Activated CD4-positive, CD25-positive, alpha-beta regulatory T cell (primary cell): ENCODE results near the gene CD44.

Experiments
- DNase-seq, 4 experiments: peaks; one replicate each; lab custom pipeline; 2025; lab: John Stamatoyannopoulos, UW

CD44 gene

GRCh38 chr11:35237860-35238715 is 99.1 kb downstream of the CD44 start:
- DNase-seq, result peak in 1 of 4 experiments; percentile 12

DNA sequence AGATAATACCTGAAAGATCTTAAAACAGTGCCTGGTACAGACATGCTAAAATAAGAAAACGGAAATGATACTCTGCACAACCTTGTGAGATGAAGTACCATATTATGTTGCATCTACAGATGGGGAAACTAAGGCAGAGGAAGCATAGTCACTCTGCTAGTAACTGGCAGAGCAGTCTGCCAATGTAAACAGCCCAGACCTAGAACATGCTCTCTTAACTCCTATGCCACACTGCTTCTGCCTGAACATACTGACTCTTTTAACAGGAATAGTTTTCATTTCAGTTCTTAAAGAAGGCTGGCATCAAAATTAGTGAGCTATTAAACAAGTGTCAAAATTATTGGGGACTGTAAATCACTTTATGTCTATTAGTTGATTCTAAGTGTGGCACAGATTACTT is 99.9 kb downstream of the CD44 start:
- no peak for DNase-seq

GRCh38 chr11:35239471-35240075 is 100.6 kb downstream of the CD44 start:
- DNase-seq, result no peak

GRCh38 chr11:35241083-35241482 is 102.1 kb downstream of the CD44 start:
- no peak for DNase-seq

DNA sequence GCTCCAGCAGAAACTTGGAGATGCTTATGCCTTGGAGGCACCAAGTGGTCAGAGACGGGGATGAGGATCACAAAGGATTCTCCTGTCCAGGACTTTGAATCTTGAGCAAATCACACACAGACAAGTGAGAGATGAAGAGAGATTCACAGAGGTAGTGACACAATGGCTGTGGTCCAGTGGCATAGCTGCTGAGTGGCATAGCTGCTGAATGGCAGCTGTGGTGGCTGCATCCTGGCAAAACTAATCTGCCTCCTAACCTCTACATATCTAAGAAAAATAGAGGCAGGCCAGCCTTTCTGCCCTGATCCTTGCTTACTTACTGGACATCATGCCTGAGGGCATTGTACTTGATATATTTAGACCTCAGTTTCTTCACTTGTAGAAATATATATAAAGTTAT is 102.6 kb downstream of the CD44 start:
- DNase-seq, result no peak

GRCh38 chr11:35242412-35243242 is 103.7 kb downstream of the CD44 start:
- no peak for DNase-seq

- DNase-seq, result no peak
Observed at GRCh38 chr11:35243774-35244173, 104.8 kb downstream of the CD44 start.

DNA sequence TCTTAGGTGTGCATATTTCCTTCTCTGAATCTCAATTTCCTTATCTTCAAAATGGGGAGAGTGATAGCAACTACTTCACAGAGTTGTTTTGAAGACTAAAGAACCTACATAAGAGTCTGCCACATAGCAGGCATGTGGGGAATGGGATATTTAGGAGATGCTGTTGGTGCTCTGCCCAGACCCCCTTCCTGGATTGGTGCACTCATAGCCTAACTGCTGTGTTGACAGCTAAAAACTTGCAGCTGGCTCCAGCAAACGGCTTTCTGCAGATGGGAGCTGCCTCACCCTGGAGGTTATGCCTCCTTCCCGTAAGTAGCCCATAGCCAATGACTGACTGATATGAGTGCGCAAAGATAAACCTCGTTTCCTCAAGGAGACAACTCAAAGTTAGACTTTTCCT is 106.1 kb downstream of the CD44 start:
- no peak for DNase-seq

GRCh38 chr11:35245786-35246185 is 106.8 kb downstream of the CD44 start:
- DNase-seq, result no peak

- no peak for DNase-seq
Observed at GRCh38 chr11:35246745-35247144, 107.8 kb downstream of the CD44 start.

DNA sequence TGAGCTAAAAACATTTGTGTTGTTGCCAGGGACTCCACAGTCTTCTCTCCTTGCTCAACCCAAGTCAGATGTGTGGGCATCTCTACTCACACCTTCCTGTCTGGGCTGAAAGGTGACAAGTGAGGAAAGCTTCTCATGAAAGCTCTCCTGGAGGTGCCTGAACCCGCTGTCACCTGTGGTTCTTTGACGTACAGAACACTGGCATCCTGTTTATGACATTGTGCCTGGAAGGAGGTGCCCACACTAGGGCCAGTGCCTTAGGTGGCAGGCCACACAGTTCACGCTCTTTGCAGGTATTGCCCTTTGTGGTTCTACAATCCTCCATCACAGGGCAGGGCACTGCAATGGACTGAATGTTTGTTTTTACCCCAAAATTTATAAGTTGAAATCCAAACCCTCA is 108.5 kb downstream of the CD44 start:
- peak in 2 of 4 experiments; percentile 14 to 24 for DNase-seq

GRCh38 chr11:35247863-35248262 is 108.9 kb downstream of the CD44 start:
- DNase-seq, result no peak

DNA sequence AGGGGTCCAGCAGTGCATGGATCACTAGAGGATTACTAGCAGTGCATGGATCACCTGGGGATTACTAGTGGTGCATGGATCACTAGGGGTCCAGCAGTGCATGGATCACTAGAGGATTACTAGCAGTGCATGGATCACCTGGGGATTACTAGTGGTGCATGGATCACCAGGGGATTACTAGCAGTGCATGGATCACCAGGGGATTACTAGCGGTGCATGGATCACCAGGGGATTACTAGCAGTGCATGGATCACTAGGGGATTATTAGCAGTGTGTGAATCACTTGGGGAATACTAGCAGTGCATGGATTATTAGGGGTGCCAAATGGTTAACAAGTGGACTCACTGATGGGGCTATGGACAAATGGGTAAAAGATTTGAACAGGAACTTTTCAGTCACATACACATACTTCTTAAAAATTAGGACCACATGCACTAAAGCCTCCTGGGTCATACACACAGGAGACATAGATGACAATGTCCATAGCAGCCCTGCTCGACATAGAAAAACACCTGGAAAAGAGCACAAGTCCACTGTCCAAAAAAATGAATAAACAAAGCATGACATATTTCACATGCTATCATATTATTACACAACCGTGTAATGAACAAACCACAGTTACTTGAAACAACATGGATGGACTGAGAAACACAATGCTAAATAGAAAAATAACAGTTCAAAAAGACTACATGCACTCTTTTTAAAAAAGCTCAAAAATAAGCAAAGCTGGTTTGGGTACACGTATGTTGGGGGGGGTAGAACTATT is 109.8 kb downstream of the CD44 start:
- no peak for DNase-seq

- DNase-seq, result no peak
Observed at GRCh38 chr11:35250192-35250591, 111.2 kb downstream of the CD44 start.

GRCh38 chr11:35250621-35251020 is 111.7 kb downstream of the CD44 start:
- DNase-seq, result no peak

- no peak for DNase-seq
Observed at GRCh38 chr11:35253237-35253636, 114.3 kb downstream of the CD44 start.

DNA sequence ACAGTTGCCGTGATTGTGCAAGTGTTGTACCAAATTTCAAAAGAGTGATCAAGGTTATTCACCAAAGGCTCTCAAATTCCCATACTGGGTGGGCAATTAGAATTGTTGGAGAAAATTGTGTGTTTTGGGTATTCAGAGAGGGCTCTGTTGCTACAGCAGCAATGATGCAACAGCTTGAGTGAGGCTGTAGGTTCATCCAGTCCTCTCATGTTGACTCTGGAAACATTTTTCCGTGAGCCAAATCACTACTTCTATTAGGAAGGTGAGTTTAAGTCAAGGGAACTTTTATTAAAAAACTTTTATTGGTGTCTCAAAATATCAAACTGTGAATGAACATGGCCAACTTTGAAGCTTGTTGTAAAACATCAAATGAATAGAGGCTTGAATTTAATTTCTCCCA is 116.5 kb downstream of the CD44 start:
- DNase-seq, result no peak

DNA sequence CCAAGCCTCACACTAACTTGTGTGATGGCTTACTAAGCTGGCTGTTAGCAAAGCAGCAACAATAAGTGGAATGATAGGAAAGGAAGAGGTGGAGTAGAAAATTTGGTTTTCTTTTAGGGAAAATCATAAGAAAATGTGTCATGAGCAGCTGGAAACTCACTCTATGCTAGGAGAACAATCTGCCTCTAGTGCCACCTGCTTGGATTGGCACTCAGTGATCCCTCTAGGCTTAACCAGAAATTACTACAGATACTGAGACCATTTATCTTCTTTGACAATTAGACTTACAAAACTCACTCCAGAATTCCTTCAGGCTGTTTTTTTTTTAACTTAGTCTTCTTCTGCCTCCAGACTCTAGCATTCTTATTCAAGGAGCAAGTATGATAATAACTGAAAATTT is 117.3 kb downstream of the CD44 start:
- DNase-seq, result no peak

- no peak for DNase-seq
Observed at GRCh38 chr11:35257281-35257680, 118.3 kb downstream of the CD44 start.

DNA sequence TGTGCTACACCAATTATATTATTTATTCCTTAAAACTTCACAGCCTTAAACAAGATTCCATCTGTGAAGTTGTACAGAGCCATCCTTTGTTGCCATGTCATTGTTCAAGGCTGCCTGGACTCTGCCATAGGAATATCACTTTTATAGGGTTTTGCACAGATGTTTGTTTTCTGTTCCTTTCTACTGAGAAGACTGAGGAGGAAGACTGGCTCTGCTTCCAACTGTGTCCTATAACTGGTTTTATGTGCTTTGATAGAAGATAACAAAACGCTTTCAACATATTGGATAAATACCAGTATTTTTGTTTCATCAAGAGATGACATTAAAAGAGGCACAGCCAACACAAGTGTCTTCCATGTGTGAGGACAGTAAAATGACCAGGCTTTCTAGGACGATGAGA is 120.6 kb downstream of the CD44 start:
- no peak for DNase-seq

DNA sequence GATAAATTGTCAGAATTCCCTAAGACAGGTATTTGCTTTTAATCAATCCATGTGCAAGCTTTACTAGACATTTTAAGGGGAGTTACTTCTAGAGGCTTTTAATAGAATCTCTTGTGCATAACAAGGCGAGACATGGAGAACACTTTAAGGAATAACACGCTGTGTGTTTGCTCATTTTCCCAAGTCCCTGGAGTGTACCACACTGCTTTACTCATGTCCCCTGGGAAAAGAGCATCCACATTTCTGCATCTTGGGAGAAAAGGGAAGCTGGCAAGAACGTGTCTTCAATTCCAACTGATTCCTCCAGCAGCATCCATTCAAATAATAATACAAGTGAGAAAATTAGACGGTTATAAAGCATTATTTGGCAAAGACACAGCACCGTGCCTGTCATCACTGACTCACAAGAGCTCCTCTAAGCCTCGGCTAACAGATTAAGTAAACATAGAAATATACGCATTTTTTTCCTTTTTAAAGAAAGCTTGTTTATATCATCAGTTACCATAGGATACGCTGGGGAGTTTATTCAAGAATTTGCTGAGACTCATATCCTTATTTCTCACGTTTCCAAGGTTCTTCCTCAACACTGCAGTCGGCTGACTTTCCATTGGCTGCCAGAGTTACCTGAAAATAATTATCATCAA is 121.5 kb downstream of the CD44 start:
- DNase-seq, result no peak

DNA sequence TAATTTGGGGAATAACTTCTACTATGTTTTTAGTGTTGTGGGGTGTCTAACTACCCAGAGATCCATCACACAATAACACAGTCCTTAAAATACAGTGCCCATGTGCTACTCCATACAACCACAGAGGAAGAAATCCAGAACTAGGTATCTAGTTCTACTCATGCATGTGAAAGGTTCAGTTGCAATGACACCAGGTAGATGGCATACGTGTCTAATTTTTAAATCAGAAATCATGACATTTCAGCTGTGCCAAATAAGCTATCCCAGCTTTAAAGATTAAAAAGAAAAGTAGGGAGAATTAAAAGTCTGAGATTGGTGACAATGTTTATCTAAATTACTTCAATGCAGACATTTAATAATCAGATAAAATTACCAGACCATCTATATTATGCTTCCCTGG is 122.2 kb downstream of the CD44 start:
- no peak for DNase-seq
